COLO668 (cell line): Measurements from ENCODE around the gene ZNF784.

Experiments used
- DNase-seq: peaks from one replicate; lab custom pipeline; 2025; ENCODE audit not compliant: unreplicated experiment; lab: John Stamatoyannopoulos, UW

The ZNF784 gene, protein sequence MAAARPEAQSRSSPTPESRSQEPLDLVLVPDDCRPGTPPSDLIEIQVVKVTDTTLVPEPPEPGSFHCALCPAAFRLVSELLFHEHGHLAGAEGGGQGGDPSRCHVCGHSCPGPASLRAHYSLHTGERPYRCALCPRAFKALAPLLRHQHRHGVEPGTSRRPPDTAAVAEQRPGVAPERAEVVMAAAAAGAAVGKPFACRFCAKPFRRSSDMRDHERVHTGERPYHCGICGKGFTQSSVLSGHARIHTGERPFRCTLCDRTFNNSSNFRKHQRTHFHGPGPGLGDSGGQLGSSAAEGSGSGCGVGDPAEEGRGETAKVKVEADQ

DNA sequence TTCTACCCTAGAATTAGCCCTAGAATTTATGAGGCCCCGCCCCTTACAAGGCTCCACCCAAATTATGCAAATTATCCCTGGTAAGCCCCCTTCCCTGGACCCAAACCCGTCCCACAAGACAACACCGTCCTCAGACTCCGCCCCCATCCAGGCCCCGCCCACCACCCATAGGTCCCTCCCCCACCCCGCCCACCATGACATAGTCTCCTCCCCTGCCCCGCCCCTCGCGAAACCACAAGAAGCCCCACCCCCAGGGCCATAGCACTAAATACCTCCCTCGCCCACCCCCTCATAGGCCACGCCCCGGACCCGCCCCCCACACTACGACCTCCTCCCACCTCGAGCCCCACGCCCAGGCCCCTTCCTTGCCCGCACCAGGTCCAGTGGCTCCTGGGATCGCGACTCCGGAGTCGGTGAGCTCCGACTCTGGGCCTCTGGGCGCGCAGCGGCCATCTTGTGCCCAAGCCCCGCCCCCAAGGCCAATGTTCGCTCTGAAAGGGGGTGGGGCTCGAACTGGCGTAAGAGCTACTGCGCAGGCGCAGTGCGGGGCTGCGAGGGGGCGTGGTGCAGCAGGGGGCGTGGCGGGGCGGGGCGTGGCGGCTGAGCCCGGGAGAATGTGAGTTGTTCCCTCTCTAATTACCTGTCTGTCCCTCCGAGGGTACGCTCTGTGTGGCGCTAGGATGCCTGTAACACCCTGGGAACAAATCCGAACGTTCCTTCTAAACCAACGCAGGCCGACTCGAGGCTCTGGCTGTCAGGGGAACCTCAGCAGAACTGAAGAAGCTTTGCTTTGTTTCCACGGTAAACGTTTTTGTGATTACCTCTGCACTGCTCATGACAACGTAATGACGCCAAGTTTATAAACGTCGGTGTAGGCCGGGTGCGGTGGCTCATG is at the start of gene ZNF784:
Gene ZNF784 (minus strand): TSS at position 458 of the 895 bp plus-strand sequence. CDS start 5 bp downstream, at position 453.
- peak; percentile 95 for DNase-seq

DNA sequence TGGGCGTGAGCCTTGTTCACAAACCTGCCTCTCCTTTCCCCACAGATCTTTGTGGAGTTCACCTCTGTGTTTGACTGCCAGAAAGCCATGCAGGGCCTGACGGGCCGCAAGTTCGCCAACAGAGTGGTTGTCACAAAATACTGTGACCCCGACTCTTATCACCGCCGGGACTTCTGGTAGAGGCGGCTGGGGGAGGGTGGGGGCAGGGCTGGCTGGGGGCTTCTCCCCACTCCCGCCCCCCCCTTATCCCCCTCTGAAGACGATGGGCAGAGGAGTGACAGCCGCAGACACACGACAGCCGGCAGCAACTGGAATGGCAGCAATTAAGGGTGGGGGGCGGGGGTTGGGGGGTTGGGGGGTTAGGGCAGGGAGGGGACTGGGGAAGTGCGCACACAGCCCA is 49.5 kb upstream of the ZNF784 start:
- no peak for DNase-seq

DNA sequence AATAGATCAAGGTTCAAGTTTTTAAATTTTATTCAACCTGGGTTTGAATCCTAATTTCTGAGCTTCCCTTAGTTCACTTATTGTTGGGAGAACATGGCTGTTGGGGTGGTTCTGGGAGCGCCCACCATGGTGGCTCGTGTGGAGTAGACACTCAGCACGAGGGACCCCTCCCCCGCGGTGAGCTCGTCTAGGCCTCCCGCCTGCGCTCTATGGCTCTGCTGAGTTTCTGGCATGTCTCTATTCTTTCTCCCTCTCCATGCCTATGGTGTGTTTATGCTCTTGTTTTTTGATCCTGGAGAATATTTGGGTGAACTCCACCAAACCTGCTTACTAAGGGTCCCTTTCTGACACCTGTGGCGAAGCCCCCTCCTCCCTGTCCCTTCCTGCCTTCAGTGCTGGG is 49.1 kb upstream of the ZNF784 start:
- no peak for DNase-seq

DNA sequence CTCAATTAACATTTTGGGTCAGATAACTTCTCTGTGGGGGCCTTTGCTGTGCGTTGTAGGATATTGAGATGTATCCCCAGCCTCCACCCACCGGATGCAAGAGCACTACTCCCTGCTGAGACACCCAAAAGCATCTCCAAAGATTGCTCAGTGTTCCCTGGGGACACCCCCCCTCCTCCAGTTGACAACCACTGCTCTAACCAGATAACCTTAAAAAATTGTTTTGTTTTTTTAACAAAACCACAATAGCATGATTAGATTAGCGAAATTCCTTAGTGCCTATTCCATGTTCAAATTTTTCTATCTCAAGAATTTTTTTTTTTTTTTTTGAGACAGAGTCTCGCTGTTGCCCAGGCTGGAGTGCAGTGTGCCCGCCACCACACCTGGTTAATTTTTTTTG is 48.1 kb upstream of the ZNF784 start:
- DNase-seq = no peak

DNA sequence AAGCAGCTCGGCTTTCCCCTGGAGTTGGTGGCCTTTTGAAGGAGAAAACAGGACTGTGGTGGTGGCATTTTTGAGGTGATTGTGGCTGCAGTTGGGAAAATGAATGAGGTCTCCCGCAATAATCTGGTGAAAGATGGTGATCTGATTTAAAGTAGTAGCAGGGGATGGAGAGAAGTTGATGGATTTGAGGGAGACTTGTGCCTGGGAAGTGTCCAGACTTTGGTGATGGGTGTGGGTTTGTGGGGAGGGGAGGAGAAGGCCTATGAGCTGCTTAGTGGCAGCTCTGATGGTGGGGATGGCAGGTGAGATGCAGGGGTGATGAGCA is 46.6 kb upstream of the ZNF784 start:
- DNase-seq = no peak

DNA sequence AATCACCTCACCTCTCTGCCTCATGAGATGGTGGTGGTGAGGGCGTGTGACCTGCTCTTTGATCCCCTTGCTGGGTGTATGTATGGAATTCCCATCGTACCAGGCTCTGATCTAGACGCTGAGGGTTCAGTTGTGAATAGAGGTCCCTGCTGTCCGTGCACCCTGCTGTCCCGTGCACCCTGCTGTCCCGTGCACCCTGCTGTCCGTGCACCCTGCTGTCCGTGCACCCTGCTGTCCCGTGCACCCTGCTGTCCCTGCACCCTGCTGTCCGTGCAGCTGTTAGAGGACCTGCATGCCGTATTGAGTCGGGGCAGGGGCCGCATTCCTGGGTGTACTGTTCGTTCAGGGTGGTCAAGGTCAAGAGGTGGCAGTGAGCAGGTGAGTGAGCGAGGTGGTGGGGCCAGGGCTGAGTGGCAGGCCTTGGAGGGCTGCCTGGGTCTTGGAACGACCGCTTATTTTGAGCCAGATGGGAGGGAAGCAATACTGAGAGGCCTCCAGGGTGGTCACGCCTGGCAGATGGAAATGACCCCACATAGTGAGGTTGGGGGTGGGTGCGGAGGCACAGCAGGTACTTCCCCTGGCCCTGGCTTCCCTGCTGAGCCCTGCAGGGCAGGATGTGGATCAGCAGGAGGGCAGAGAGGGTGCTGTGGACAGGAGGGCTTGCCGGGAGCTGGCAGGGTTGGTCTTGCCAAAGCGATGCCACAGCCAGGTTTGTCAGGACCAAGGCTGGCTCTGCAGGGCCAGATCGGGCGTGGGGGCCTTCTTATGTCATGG is 46.1 kb upstream of the ZNF784 start:
- peak; percentile 1 for DNase-seq

DNA sequence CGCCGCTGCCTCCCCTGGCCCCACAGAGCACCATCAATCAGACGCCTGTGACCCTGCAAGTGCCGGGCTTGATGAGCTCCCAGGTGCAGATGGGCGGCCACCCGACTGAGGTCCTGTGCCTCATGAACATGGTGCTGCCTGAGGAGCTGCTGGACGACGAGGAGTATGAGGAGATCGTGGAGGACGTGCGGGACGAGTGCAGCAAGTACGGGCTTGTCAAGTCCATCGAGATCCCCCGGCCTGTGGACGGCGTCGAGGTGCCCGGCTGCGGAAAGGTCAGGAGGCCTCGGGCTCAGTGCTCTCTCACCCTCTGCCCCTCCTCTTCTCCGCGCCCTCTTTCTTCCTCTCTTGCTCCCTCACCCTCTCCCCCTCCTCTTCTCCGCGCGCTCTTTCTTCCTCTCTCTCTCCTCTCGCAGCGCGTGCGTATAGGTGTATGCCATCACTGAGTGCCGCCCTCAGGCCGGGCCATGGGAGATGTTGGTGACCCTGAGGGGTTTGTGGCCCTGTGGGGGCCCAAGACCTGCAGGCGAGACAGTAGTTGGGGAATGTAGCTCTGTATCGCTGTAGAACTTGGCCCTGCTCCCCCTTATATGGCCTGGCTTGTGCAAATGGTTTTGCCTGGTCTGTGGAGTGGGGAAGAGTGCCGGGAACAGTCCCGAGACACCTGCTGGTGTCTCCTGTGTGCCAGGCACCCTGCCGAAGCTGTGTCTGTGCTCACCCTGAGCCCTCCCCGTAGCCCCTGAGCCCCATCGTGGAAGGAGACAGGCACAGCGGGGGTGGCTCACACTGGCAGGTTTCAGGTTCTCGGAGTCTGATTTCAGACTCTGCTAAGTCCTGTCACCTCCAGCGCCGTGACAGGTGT is 45.3 kb upstream of the ZNF784 start:
- no peak for DNase-seq

DNA sequence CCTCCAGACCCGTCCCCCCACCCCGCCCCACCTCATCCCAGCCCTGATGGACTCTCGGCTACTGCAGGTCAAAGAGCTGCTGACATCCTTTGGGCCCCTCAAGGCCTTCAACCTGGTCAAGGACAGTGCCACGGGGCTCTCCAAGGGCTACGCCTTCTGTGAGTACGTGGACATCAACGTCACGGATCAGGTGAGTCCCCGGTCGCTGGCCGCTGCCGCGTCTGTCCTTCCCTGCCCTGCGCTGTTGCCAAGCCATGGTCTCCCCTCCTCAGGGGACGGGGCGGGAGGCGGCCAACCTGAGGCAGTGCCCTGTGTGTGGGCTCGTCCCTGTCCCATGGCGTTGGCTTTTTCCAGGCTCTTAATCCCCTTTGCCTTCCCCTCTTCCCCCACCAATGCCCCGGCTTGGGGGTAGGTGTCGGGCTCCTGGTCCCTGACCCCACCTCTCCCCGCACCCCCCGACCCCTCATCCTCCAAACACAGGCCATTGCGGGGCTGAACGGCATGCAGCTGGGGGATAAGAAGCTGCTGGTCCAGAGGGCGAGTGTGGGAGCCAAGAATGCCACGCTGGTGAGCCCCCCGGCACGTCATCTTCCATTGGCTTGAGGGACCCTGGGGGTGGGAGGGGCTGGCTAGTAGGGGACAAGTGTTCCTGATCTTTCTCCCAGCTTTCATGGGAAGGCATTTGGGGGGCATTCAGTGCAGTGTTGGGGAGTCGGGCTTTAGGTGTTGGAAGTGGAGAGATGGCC is 44.4 kb upstream of the ZNF784 start:
- DNase-seq = no peak

DNA sequence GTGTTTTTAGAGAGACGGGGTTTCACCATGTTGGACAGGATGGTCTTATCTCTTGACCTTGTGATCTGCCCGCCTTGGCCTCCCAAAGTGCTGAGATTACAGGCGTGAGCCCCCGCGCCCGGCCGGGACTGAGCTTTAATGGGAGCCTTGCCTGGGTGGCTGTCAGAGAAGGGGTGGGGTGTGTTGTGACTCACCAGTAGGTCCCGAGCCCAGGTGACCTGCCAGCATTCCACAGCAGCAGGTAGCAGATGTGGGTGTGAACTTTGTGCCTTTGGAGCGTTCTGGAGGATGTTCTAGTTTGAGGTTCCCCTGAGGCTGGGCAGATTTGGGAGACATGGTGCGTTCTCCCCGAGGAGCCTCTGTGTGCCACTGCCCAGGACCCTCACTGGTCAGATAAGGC is 43.6 kb upstream of the ZNF784 start:
- no peak for DNase-seq

DNA sequence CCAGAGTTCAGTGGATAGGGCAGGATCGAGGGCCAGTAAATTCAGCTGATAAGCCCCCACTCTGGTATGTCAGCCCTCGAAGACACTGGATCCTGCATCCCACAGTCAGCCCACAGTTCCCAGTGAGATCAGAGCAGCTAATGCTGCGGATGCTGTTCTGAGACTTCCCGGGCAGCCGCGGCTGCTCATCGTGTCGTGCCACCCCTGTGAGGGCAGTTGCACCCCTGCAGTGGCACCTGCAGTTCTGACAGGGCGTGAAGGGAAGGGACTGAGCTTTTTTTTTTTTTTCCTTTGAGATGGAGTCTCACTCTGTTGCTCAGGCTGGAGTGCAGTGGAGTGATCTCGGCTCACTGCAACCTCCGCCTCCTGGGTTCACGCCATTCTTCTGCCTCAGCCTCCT is 43.1 kb upstream of the ZNF784 start:
- no peak for DNase-seq

DNA sequence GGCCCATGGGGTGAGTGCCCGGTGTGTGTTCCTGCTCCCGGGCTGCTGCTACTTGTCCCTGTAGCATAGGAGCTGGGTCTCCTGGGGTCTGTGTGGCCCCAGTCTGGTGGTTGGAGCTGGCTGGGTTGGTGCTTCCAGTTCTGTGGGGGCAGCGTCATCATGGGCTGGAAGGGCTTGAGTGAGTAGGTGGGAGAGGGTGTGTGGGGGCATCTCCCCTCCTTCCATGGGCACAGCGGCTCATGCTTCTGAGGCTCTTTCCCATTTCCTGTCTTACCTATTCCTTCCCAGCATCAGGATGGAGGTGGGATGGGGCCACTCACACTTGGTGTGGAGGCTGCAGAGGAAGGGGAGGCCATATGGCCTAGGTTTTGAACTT is 42.6 kb upstream of the ZNF784 start:
- no peak for DNase-seq

DNA sequence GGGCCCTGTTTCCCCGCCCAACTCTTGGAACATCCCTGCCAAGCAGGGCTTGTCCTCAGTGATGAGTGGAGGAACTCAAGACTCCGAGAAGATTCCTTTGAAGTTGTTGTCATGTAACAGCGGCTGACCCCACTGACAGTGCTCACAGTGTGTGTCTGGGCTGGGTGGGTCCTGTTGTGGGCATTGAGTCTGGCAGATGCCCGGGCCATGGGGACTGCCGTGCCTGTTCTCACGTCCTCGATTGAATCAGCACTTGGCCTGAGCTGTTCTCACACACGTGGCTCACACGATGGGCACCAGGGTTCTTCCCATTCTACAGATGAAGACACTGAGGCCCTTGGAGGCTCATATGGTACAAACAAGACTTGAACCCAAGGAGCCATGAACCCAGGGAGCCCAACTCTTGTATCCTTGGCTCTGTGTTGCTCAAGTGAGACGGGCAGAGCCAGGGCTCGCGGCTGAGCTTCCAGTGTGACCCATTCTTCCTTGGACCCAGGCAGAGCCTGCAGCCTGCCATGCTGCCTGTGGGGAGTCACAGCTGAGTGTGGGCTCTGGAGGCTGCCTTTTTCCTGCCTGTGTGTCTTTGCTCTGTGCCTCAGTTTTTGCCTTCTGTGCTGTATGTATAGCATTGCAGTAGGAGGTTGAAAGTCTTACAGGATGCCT is 42.1 kb upstream of the ZNF784 start:
- DNase-seq = no peak

DNA sequence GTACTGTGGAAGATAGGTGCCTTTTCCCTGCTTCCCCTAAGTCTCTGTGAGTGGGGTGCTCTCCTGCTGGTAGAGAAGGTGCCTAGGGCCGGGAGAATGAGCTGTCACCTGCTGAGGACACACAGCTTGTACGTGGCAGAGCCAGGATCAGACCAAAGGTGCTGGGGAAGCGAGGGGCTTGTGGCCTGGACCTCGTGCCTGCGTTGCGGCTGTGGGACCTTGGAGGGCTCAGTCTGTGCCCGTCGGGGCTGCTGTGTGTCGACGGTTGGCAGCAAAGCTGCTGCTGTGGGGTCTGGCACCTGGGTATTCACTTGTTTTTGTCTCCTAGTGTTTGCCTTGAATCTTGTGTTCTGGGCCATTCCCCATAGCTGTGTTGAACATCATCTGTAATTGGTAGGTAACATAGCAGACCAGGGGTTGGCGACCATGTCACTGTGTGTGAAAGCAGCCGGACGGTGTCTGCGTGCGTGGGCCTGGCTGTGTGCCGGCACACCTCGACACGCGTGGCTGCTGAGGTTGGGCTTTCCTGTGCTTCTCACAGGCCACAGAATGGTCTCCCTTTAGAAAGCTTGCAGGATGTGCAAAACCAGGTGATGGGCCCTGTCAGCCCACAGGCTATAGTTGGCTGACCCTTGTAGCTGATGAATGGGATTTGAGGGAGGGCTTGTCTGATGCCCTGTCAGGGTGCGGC is 39.6 kb upstream of the ZNF784 start:
- no peak for DNase-seq

DNA sequence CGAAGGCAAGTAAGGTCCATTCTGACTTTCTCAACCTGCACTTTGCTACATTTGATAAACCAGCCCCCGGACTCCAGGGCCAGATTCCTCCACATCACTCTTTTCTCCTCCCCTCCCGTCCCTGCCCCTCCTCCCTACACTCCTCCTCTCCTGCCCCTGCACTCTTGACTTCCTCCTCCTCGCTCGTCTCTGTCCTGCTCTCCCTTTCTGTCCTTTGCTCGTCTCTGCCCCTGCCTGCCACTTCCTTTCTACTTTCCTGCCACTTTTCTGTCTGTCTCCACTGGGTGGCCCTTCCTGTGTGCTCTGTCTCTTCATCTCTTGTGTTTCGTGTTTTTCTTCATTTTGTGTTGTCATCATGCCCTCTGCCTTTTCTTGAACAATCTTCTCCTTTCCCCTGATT is 37.5 kb upstream of the ZNF784 start:
- DNase-seq = no peak

DNA sequence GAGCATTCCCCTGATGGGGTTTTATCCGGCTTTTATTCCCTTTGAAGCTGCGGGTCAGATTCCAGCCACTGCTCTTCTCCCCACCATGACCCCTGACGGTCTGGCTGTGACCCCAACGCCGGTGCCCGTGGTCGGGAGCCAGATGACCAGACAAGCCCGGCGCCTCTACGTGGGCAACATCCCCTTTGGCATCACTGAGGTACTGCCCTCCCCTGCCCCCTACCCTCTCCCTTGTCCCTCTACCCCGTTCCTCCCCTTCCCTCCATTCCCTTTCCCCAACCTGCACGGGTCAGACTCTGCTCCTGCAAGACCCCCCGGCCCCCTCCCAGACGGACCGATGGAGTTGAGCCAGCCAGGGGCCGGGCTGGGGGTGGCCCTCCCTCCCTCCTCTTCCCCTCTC is 36.6 kb upstream of the ZNF784 start:
- no peak for DNase-seq

DNA sequence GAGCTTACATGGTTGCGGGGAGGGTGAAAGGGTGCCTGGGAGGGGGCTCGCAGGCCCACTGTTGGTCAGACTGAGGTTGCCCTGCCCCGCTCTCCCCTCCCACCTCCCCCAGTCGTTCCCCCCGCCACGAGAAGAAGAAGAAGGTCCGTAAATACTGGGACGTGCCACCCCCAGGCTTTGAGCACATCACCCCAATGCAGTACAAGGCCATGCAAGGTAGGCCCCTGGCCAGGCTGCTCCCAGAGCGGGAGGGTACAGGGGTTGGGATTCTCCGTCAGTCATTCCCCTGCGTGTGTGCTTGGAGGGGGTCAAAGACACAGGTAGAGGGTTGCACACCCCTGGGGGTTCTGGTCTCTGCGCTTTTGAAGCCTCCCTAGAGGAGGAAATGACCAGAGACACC is 36.0 kb upstream of the ZNF784 start:
- DNase-seq = no peak

DNA sequence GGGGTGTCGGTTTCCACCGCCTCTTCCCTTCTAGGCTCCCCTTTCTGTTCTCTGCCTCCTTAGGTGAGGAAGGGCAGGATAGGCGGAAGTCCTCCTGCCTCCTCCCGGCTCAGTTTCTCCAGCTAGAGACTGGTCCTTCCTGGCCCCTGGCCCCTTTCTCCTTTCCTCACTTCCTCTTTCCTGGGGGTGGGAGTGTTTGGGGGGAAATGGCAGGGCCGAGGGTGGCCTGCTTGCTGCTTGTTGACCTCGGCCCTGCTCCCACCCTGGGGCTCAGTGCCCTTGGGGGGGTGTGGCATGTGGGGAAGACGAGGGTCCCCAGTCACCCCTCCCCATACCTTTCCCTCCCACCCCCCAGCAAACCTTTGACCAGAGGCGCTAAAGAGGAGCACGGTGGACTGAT is 35.5 kb upstream of the ZNF784 start:
- no peak for DNase-seq

DNA sequence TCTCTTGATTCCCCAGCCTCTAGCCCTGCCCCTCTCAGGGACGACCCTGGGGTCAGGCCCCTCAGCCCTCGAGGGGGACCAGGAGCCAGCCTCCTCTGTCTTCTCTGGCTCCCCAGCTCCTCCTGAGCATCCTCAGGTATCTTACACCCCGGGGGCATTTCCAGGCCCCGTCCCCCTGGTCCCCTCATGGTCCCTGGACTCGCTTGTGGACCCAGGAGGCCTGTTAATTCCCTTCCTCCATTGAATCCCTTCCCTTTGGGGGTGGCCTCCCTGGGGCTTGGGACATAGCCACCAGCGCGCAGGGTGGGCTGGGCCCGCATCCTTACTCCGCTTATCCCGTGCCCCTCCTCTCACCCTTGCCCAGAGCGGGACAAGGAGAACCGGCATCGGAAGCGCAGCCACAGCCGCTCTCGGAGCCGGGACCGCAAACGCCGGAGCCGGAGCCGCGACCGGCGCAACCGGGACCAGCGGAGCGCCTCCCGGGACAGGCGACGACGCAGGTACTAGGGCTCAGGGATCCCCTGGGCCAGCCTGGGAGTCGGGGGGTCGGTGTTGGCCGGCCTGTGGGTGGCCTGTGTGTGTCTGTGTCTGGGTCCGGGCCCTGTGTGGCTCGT is 34.6 kb upstream of the ZNF784 start:
- DNase-seq = no peak
